Activated T-cell treated with anti-CD3 and anti-CD28 coated beads, Interleukin-2, amount 50 U/mL, for 72 hours (primary cell): ENCODE data around the gene SCARF2. TPM values are rescaled to one million over a fixed set of nuclear protein-coding genes. Genes with fewer than 3 reads are reported as not detected.
"Not testable (repeated sequence)": the region's sequence is repeated elsewhere in the genome, so short reads cannot be mapped to it uniquely, and the experiment has no call there.

Experiments used
- ATAC-seq, 2 donors: fragments of 150-1000 bp; cut with Tn5 transposase; replicated peaks in 1 of 2; 2 replicates each; pipeline ENCODE4 v1.10.0; 2021; ENCODE audit warnings: moderate library complexity in 2 of 2, mild to moderate bottlenecking in 1 of 2
- DNase-seq, 2 donors: peaks; one replicate each; pipeline ENCODE4 v3.0.0; 2021 to 2022; ENCODE audit warnings: mixed read lengths in 1 of 2
- H3K27ac Mint-ChIP-seq: one replicate; pipeline ENCODE4 v1.8.0; 2022; ENCODE audit warnings: mild to moderate bottlenecking, moderate library complexity, mixed read lengths
- H3K27me3 Mint-ChIP-seq: one replicate; pipeline ENCODE4 v1.8.0; 2022; ENCODE audit warnings: low read depth, mixed read lengths
- H3K36me3 Mint-ChIP-seq, 2 donors: one replicate each; pipeline ENCODE4 v1.8.0; 2022; ENCODE audit warnings: mixed read lengths in 2 of 2, mild to moderate bottlenecking in 1 of 2; ENCODE audit not compliant: insufficient read depth in 2 of 2
- H3K4me1 Mint-ChIP-seq: one replicate; pipeline ENCODE4 v1.8.0; 2022; ENCODE audit warnings: low read depth, mixed read lengths
- H3K4me3 Mint-ChIP-seq, 2 donors: one replicate each; pipeline ENCODE4 v1.8.0; 2022; ENCODE audit warnings: mild to moderate bottlenecking in 2 of 2, mixed read lengths in 2 of 2, moderate library complexity in 2 of 2
- H3K9me3 Mint-ChIP-seq, 2 donors: one replicate each; pipeline ENCODE4 v1.8.0; 2022; ENCODE audit warnings: mixed read lengths in 2 of 2
- total RNA-seq, 2 donors: library from RNA; stranded (reverse); gene quantifications; one replicate each; pipeline ENCODE4 v1.2.3, GENCODE V29; 2022

Gene SCARF2
- total RNA-seq, 2 donors from 2014 or later, result 1.0 to 1.4 TPM

DNA sequence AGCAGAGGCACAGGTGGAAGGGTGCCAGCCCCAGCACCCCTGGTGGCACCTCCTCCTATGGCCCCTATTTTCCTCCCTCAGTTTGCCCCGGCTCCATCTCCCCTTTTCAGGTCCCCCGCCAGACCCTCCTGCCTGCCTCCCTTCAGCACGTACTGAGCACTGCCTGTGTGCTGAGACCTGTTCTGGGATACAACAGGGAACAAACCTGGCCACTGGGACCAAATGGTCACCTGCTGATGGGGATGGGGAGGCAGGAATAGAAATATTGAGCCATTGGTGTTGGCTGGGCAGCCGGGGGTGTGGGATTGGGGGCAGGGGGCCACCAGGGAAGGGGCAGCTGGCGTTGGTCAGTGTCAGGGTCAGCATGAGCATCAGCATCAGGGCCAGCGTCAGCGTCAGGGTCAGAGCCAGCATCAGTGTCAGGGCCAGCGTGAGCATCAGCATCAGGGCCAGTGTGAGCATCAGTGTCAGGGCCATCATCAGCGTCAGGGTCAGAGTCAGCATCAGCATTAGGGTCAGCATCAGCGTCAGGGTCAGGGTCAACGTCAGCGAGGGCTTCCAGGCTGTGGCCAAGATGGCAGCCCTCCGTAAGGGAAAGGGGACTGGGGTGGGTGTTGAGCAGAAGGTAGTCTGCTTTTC, 36.1 kb downstream of the SCARF2 start:
- Mint-ChIP-seq H3K4me3 (no peak overlapping the region), H3K27me3 (no peaks in the 10 kb centered on the region), H3K36me3 (peaks cover 0 to 2% of the 10 kb centered on the region in 2 donors), H3K9me3 (no peaks in the 10 kb centered on the region), H3K27ac (no peak overlapping the region), H3K4me1 (peaks cover 11% of the 10 kb centered on the region)
- ATAC-seq, result no peak
- DNase-seq, result no peak

DNA sequence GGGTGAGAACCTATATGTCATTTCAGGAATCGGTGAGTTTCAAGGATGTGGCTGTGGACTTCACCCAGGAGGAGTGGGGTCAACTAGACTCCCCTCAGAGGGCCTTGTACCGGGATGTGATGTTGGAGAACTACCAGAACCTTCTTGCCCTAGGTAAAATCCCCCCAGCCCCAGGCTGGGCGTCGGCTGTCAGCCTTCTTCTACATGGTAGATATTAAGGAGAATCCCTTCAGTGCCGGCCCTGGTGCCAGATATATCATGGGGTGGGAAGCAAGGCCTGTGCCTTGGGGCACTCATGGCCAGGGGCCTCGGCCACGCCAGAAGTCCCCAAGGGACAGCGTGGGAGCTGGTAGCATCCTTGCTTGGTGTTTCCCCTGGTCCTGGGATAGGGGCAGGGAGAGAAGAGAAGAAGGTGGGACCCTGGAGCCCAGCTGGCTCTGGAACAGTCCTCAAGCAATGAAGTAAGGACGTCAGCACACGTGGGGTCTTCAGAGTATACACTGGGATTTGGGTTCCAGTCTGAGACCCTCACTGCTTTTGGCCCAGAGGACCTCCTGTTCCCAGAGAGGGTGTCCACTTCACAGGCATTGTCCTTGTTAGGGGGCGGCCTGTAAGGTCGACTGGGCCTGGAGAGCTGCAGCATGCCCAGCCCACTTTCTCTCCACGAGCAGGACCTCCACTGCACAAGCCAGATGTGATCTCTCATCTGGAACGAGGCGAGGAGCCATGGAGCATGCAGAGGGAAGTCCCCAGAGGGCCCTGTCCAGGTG, 36.8 kb downstream of the SCARF2 start:
- Mint-ChIP-seq H3K27me3 (no peaks in the 10 kb centered on the region), H3K4me1 (peaks cover 17% of the 10 kb centered on the region), H3K4me3 (no peak overlapping the region), H3K36me3 (peaks cover 0 to 2% of the 10 kb centered on the region in 2 donors), H3K27ac (no peak overlapping the region), H3K9me3 (no peaks in the 10 kb centered on the region)
- no peak for ATAC-seq
- no peak for DNase-seq

DNA sequence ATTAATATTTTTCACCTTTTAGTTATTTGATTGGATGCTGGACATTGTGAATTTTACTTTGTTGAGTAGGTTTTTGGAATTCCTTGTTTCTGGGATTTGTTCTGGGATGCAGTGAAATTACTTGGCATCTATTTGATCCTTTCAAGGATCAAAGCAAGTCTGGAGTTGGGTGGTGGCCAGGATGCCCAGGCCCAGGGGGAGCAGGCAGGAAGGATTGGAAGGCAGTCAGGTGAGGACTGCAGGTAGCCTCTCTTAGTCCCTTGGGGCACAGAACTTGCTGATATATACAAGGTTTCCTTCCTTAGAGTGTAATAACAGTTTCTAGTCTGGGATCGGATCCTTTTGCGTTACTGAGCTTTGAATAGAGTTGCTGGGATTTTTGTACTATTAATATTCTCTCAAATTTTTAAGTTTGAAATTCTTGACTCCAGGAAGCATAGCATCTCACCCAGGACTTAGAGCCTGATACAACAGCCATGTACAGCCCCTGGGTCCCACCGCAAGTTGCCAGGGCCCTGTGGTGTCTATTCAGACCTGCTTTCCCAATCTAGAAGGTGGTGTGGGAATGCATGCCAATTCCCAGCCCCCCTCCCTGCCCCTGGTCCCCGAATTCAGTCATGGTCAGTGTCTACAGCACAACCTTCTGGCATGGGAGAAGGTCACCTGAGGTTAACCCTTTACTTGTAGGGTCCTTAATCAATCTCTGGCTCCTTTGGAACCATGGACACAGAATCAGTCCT, 37.6 kb downstream of the SCARF2 start:
- H3K9me3 Mint-ChIP-seq, result no peaks in the 10 kb centered on the region
- H3K27me3 Mint-ChIP-seq, result no peaks in the 10 kb centered on the region
- peaks cover 24% of the 10 kb centered on the region for H3K4me1 Mint-ChIP-seq
- H3K4me3 Mint-ChIP-seq, result no peak overlapping the region
- H3K27ac Mint-ChIP-seq, result no peak overlapping the region
- peaks cover 0 to under 1% of the 10 kb centered on the region in 2 donors for H3K36me3 Mint-ChIP-seq
- no peak for ATAC-seq
- no peak for DNase-seq

DNA sequence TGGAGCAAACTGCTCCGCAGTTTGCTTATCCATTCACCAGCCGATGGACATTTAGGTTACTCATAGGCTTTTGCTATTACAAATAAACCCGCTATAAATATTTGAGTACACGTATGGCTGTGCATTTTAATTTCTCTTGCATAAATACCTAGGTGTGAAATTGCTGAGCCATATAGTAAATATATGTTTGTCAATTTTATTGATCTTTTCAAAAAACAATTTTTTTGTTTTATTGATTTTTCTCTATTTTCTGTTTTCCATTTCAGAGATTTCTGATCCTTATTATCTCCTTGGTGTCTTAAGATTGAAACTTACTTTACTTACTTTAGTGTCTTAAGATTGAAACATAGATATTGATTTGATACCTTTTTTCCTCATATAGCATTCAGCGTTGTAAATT, 39.2 kb downstream of the SCARF2 start:
- H3K4me1 Mint-ChIP-seq, result peaks cover 29% of the 10 kb centered on the region

DNA sequence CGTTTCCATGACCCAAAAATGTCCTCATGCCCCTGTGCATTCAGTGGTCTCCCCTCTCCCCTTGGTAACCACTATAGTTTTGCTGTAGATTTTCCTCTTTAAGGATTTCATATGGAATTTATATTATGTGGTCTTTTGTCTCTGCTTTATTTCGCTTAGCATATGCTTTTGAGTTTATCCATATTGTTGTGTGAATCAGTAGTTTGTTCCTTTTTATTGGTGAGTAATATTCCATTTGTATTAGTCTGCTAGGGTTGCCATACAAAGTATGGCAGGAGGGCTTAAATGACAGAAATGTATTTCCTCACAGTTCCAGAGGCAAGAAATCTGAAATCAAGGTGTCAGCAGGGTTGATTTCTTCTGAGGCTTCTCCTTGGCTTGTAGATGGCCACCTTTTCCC, 40.1 kb downstream of the SCARF2 start:
- H3K4me3 Mint-ChIP-seq, result no peak overlapping the region
- H3K27ac Mint-ChIP-seq, result no peak overlapping the region
- DNase-seq (no peak), ATAC-seq (no peak)
- no peaks in the 10 kb centered on the region for H3K27me3 Mint-ChIP-seq
- H3K9me3 Mint-ChIP-seq, result no peaks in the 10 kb centered on the region
- H3K4me1 Mint-ChIP-seq, result peaks cover 29% of the 10 kb centered on the region
- no peaks in the 10 kb centered on the region for H3K36me3 Mint-ChIP-seq

More for the DNA sequence above, 39.2 kb downstream of the SCARF2 start:
- H3K27ac Mint-ChIP-seq, result no peak overlapping the region
- no peak overlapping the region for H3K4me3 Mint-ChIP-seq
- no peaks in the 10 kb centered on the region for H3K9me3 Mint-ChIP-seq
- ATAC-seq (no peak), DNase-seq (no peak)
- H3K27me3 Mint-ChIP-seq, result no peaks in the 10 kb centered on the region
- H3K36me3 Mint-ChIP-seq, result no peaks in the 10 kb centered on the region

DNA sequence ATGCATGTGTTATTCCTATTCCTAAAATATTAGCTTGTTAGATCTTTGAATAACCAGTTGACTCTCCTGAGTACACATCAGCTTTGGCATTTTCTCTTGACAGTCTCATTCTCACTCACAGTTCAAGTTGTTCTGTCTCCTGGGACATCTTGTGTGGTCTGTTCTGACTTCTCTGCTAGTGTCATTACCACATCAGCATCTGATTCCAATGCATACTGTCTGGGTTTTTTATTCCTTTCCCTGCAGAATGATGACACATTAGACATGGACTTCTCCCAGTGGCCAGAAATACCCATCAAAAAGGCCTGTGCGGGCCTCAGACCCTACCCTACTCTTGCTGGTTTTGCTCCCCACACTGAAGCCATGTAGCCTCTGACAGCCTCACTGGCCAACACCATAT, 41.0 kb downstream of the SCARF2 start:
- DNase-seq (no peak), ATAC-seq (no peak)
- no peaks in the 10 kb centered on the region for H3K36me3 Mint-ChIP-seq
- H3K27me3 Mint-ChIP-seq, result no peaks in the 10 kb centered on the region
- H3K4me3 Mint-ChIP-seq, result no peak overlapping the region
- no peak overlapping the region for H3K27ac Mint-ChIP-seq
- H3K4me1 Mint-ChIP-seq, result peaks cover 29% of the 10 kb centered on the region
- no peaks in the 10 kb centered on the region for H3K9me3 Mint-ChIP-seq

DNA sequence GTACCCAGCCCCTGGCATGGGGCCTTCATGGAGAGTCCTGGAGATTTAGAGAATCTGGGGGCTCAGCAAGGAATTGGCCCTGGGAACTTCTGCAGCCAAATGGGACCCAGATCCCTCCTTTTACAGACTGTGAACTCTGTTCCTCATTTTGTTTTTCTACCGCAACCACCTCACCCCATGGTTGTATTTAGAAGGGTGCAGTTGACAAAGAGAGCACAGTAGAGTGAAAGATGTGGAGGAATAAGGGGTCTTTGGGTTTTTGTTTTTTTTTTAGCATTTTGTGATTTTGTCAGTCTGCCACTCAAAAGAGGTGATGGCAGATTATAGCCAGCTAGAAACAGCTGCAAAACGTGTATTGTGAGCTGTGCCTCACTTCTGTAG, 41.7 kb downstream of the SCARF2 start:
- Mint-ChIP-seq H3K9me3 (no peaks in the 10 kb centered on the region), H3K36me3 (no peaks in the 10 kb centered on the region), H3K27ac (no peak overlapping the region), H3K4me3 (peak overlapping the region; percentile 90 to 91), H3K27me3 (no peaks in the 10 kb centered on the region), H3K4me1 (peaks cover 29% of the 10 kb centered on the region)
- ATAC-seq, result no peak
- DNase-seq, result no peak

DNA sequence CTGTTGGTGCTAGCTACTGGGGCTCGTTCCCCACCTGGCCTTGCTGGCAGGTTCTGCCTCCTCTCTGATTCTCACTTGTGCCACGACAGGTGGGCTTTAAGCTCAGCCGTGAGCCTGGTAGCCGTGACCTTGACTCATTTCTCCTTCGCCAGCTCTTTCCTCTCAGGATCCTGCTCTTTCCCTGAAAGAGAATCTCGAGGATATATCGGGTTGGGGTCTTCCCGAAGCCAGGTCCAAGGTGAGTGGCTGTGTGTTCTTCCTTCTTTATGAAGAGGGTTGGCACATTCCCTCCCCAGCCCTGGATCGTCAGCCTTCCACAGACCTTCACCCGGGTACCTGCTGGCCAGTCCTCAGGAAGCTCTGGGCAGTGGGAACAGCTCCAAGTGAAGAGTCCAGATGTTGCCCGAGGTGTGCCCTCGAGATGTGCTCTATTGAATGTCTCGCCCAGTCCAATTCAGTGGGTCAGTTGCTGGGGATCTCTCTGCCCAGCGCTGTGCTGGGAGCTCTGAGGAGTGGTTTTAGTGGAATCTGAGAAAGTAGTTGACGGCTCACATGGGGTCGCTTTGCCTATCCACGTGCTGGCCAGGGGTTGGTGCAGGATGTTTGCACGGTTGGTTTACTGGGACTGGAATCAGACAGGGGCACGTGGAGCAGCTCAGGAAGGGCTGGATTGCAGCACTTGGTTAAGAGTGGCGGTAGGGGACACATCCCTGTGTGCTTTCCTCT, 42.3 kb downstream of the SCARF2 start:
- no peaks in the 10 kb centered on the region for H3K9me3 Mint-ChIP-seq
- no peaks in the 10 kb centered on the region for H3K27me3 Mint-ChIP-seq
- ATAC-seq, result no peak
- H3K4me1 Mint-ChIP-seq, result peaks cover 29% of the 10 kb centered on the region
- H3K36me3 Mint-ChIP-seq, result no peaks in the 10 kb centered on the region
- H3K4me3 Mint-ChIP-seq, result peak overlapping the region; percentile 90 to 91
- peak overlapping the region; percentile 61 for H3K27ac Mint-ChIP-seq
- DNase-seq, result no peak

DNA sequence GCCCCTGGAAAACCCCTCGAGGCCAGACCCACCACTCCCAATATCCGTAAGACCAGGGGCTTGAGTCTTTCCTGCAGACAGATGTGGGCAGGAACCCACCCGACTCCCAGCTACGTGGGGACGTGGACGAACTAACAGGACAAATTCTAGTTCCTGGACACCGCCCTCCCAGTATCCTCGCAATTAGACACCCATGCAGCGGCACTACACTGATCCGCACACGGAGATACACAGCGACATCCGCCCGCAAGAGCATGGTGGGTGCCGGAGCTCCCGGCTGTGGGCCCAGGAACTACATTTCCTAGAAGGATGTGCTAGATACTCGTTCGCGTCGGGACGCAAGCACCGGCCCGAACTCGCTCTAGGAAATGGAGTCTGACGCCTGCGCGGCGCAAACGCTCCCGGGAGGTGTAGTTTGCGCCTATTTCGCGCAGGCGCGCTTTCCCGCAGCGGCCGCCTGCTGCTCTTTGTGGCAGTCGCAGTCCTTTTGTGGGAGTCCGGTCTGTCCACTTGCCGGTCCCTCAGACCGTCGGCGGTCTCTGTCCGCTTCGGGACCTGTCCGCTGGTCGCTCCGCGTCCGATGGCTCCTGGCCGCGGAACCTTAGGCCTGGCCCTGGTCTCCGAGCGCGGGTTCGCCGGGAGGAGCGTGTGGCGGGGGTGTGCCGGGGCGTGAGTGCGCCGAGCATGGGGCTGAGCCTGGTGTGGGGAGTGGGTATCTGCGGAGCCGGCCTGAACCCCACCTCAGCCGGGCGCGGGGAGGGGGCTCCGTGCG, 43.7 kb downstream of the SCARF2 start, which contains the start of gene ZNF74:
TSS of gene ZNF74 (plus strand) at position 447 of the 772 bp plus-strand sequence. CDS start 478 bp downstream, outside the sequence.
- H3K27me3 Mint-ChIP-seq, result no peaks in the 10 kb centered on the region

DNA sequence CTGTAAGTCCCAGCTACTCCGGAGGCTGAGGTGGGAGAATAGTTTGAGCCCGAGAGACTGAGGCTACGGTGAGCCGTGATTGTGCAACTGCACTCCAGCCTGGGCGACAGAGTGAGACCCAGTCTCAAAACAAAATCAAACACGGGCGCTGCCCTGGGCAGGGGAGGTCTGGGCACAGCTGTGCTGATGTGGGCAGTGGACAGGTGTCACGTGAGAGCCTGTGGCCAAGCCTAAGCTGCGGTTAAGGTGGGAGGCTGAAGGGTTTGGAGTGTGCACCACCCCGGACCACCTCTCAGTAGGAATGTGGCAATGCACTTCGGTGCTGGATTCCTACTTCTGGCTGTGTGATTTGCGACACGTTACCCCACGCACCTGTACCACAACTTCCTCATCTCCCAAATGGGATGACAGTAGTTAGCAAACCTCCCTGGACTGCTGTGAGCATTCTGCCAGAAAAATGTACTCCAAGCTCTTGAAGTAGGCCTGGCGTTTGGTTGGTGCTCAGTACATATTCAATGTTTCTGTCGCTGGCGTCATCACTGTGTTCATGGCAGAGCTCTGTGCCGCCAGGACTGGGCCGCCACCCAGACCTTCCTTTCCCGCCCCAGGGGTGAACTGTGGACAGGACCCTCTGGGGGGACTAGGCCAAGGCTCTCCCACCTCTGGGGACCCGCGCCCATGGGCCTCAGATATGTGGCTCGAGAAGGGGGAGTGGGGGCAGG, 44.5 kb downstream of the SCARF2 start:
- Mint-ChIP-seq H3K27me3 (no peaks in the 10 kb centered on the region), H3K36me3 (no peaks in the 10 kb centered on the region), H3K4me1 (peaks cover 29% of the 10 kb centered on the region), H3K9me3 (peaks cover 1 to 2% of the 10 kb centered on the region in 2 donors), H3K4me3 (peak overlapping the region; percentile 90 to 91), H3K27ac (no peak overlapping the region)
- ATAC-seq (no peak), DNase-seq (no peak)

More for the DNA sequence above, 43.7 kb downstream of the SCARF2 start, which contains the start of gene ZNF74:
- DNase-seq (peak; percentile 82 to 83), ATAC-seq (peak; percentile 91 to 92)
- Mint-ChIP-seq H3K9me3 (peaks cover 1 to 2% of the 10 kb centered on the region in 2 donors), H3K36me3 (no peaks in the 10 kb centered on the region), H3K27ac (peak within 1 kb of the TSS; percentile 84), H3K4me1 (peaks cover 29% of the 10 kb centered on the region), H3K4me3 (peak within 1 kb of the TSS; percentile 90 to 91)

DNA sequence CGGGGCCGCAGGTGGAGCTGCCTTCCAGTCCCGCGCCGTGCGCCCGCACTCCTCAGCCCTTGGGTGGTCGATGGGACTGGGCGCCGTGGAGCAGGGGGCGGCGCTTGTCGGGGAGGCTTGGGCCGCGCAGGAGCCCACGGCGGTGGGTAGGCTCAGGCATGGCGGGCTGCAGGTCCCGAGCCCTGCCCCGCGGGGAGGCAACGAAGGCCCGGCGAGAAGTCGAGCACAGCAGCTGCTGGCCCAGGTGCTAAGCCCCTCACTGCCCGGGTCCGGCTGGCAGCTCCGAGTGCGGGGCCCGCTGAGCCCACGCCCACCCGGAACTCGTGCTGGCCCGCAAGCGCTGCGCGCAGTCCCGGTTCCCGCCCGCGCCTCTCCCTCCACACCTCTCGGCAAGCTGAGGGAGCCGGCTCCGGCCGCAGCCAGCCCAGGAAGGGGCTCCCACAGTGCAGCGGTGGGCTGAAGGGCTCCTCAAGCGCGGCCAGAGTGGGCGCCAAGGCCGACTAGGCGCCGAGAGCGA, 45.2 kb downstream of the SCARF2 start:
- not testable (repeated sequence) for H3K36me3 Mint-ChIP-seq, H3K4me3 Mint-ChIP-seq, H3K27me3 Mint-ChIP-seq, DNase-seq, H3K9me3 Mint-ChIP-seq, H3K27ac Mint-ChIP-seq, ATAC-seq
- H3K4me1 Mint-ChIP-seq, result peaks cover 26% of the 10 kb centered on the region
